HG02798 (cell line): Measurements from ENCODE around the gene TMEM245.
A peak's percentile ranks its signal among the peaks of the same experiment; 100 is the strongest.
"Not testable (repeated sequence)": the region's sequence is repeated elsewhere in the genome, so short reads cannot be mapped to it uniquely, and the experiment has no call there.

Source experiments
- ATAC-seq: cut with Tn5 transposase; IDR thresholded peaks from one replicate; pipeline ENCODE4 v1.9.1; 2021; ENCODE audit warnings: mild to moderate bottlenecking; ENCODE audit not compliant: unreplicated experiment, poor library complexity

The TMEM245 gene

DNA sequence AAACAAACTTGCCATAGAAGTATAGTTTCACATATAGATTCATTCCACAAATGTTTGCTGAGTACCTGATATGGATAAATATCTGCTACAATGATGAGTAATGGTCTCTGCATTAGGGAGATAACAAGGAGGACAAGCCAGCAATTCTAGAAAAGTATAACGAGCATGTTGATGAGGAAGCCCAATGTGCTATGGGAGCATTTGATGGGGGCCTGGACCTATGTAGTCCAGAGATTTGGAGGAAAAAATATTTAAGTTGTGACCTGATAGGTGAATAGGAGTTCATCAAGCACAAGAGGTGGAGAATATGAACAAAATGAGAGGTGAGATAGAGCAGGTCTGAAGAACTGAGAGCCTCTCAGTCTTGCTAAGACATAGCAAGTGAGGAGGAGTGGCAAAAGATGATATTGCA is 14.4 kb upstream of the TMEM245 start:
- ATAC-seq, result no peak

- no peak for ATAC-seq
These were observed 13.8 kb upstream of the TMEM245 start for GRCh38 chr9:109133533-109133932.

GRCh38 chr9:109132567-109133021 is 12.8 kb upstream of the TMEM245 start:
- ATAC-seq, result no peak

GRCh38 chr9:109129470-109130197 is 9.9 kb upstream of the TMEM245 start:
- no peak for ATAC-seq

DNA sequence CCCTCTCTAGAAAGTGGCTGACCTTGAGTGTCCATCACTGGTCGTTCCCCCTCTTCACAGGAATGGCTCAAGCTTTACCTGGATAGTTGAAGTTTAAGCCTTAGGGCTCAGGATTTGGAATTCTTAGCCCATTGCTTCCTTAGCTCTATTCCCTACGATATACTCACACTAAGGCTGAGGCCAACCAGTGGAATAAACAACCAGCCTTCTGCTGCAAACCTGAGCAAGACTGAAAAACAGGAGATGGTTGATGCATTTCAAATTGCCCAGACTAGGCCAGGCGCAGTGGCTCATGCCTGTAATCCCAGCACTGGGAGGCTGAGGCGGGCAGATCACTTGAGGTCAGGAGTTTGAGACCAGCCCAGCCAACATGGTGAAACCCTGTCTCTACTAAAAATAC is 6.9 kb upstream of the TMEM245 start:
- not testable (repeated sequence) for ATAC-seq

GRCh38 chr9:109124121-109124520 is 4.4 kb upstream of the TMEM245 start:
- no peak for ATAC-seq

- peak; percentile 22 for ATAC-seq
These were observed 3.2 kb upstream of the TMEM245 start for GRCh38 chr9:109122726-109123621.

- no peak for ATAC-seq
These were observed 1.6 kb upstream of the TMEM245 start for GRCh38 chr9:109121232-109121796.

- no peak for ATAC-seq
These were observed 550 bp upstream of the TMEM245 start for GRCh38 chr9:109120204-109120789.

- ATAC-seq, result no peak
These were observed 824 bp downstream of the TMEM245 start for GRCh38 chr9:109118808-109119438.

DNA sequence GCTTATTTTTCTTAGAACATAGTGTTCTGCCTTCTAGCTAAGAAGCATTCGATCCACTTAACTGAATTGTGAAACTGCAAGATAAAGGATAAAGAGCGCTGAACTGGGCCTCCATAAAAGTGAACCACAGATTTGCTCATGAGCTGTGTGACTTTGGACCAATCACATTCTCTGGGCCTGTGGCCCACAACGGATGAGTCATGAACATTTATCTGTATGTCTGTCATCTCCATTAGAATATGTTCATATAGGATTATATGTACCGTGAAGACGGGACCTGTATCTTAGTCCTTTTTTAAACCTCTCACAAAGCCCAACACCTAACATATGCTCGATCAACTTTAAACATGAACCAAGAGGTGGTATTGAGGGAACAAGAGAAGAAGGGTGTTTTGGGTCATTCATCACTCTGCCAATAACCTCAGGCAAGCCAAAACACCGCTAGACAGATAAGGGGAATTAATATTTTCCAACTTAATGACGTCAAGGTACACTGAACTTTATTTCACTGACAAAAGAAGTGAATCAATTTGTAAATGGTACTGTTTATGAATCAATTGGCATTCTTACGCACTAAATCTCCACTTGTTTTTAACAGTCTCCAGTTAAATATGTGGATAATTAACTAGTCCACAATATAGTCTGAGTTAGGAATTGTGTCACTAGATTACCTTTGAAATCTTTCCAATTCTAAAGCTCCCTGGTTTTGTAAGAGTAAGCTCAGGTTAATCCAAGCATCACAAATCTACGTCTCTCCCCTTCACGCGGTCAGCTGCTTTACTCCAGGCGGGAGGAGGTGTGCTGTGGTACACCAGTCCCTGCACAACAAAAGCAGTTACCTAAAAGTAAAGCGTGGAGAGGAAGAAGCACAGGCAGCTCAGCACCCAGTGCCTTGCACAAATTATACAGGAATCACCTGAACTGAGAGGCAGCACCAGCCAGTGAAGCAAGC is 1.6 kb downstream of the TMEM245 start:
- ATAC-seq, result no peak

DNA sequence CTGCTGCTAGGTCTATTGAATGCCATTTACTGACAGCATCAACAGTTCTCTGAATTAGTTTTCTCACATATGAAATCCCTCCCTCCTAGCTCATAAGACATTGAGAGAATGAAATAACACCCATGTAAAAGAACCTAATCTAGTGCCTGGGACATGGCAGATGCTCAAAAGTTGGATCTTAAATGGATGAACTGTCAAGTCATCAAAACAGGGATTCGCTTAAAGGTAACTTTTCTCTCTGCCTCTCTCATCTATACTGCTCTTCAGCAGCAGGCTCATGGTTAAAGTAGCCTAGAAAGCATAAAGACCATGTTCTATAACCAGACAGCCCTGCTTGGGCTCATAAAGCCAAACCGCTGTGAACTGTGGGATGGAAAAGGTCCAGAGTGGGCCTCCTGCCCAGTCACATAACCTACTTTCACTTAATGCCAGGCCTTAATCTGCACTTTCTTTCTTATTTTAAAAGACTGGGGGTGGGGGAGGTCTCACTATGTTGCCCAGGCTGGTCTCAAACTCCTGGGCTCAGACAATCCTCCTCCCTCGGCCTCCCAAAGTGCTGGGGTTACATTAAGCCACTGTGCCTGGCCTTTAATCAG is 3.7 kb downstream of the TMEM245 start:
- no peak for ATAC-seq

GRCh38 chr9:109114670-109115069 is 5.1 kb downstream of the TMEM245 start:
- no peak for ATAC-seq

- no peak for ATAC-seq
These were observed 5.7 kb downstream of the TMEM245 start for GRCh38 chr9:109113892-109114609.

DNA sequence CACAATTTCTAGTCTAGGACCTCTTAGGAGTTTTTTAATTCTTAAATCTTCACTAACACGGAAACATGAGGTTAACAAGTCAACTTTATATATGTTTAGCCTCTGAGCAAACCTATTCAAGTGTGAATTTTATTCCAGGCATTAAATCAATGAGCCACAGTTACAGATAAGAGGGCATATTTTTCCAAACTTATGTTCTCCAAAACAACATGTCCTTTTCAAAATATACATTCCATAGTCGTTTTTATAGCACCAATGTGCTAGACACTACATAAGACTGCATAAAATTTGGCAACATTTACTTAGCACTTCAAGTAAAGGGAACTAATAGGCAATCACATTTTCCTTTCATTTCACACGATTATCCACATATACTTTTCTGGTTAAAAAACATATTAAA is 6.5 kb downstream of the TMEM245 start:
- ATAC-seq, result no peak

DNA sequence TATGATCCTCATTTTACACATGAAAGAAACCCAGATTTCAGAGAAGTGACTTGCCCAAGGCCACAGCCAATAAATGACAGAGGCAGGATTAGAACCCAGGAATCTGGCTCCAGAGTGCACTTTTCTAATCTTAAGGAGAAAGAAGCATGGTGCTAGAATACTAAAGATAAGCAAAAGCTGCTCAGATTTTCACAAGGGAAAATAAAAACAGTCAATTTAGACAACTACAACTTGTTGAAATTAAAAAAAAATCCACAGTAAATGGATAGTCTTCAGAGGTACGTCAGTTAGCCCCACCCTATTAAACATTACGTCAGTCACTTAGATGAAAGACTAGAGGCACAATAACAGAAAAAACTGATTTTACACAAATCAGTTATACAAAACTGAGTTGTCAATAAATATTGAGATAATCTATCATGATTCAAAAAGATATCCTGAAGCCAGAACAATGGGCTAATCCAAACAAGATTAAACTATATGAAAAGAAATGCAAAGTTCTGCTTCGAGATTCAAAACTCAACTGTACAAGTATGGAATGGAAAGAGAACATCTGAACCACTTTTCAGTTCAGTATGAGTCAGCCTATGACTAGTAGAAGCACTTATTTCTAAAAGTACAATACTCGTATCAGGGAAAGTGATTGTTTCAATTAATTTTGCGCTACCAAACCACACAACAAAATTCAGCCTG is 9.3 kb downstream of the TMEM245 start:
- ATAC-seq, result peak; percentile 76

DNA sequence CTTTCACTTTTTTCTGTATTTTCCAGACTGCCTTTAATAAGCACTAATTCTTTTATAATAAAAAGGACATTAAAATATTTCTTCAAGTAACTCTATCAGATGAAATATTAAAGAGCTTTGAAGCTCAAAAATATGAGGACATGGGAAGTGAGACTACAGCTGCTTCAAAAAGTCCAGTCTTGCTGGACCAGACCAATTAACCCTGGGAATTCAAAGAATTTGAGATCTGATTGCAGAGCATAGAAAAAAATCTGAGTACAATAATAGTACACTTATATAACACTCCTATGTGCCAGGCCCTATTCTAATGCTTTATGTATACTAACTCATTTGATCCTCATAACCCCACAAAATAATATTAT is 9.8 kb downstream of the TMEM245 start:
- no peak for ATAC-seq

DNA sequence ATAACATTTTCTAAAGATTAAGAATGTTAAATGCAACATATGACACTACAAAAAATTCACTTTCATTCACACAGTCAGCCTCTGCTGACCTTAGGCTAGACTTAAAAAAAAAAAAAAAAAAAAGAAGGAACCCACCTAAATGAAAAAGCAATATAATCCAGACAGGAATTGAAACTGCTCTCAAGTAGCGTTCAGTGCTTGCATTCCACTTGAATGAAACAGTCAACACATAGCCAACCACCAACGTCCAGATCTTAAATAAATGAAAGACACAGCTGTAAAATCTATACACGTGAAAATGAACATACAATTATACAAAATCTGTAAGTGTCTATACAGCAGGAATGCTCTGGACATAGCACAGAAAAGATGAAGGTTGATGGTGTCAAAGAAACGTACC is 11.4 kb downstream of the TMEM245 start:
- ATAC-seq, result no peak
